Glutamatergic neuron (in vitro differentiated cells): Measurements from ENCODE around the gene GOLGA8J. TPM values are rescaled to one million over a fixed set of nuclear protein-coding genes. Genes with fewer than 3 reads are reported as not detected.
"Not testable (repeated sequence)": the region's sequence is repeated elsewhere in the genome, so short reads cannot be mapped to it uniquely, and the experiment has no call there.

Experiments used
- DNase-seq: peaks from one replicate; pipeline ENCODE4 v3.0.0; 2022
- H3K27ac Mint-ChIP-seq: one replicate; pipeline ENCODE4 v1.8.0; 2020; ENCODE audit warnings: mild to moderate bottlenecking, mixed read lengths, inconsistent platforms; ENCODE audit not compliant: unreplicated experiment
- H3K27me3 Mint-ChIP-seq: one replicate; pipeline ENCODE4 v1.8.0; 2020; ENCODE audit warnings: mild to moderate bottlenecking, moderate library complexity, mixed read lengths, inconsistent platforms; ENCODE audit not compliant: unreplicated experiment
- H3K36me3 Mint-ChIP-seq: one replicate; pipeline ENCODE4 v1.8.0; 2020; ENCODE audit warnings: mild to moderate bottlenecking, mixed read lengths, inconsistent platforms; ENCODE audit not compliant: unreplicated experiment
- H3K4me1 Mint-ChIP-seq: one replicate; pipeline ENCODE4 v1.8.0; 2020; ENCODE audit warnings: mild to moderate bottlenecking, low read depth, mixed read lengths, inconsistent platforms; ENCODE audit not compliant: unreplicated experiment
- H3K4me3 Mint-ChIP-seq: one replicate; pipeline ENCODE4 v1.8.0; 2020; ENCODE audit warnings: mild to moderate bottlenecking, mixed read lengths, inconsistent platforms; ENCODE audit not compliant: unreplicated experiment
- H3K9me3 Mint-ChIP-seq: one replicate; pipeline ENCODE4 v1.8.0; 2020; ENCODE audit warnings: mild to moderate bottlenecking, moderate library complexity, mixed read lengths, inconsistent platforms; ENCODE audit not compliant: unreplicated experiment
- total RNA-seq: library from RNA; stranded (reverse); fragmentation: NEBNext Ultra II Directional; extraction: Animal tissue kit (Norgen Biotek cat#: 25700); gene quantifications from one replicate; pipeline ENCODE4 v1.2.1, GENCODE V29; 2021; ENCODE audit not compliant: unreplicated experiment
- TF ChIP-seq, protein P1 (sequence below): fragments of 200-600 bp; sonication (generic); IDR thresholded peaks from one replicate; pipeline ENCODE4 v1.5.0; 2021; ENCODE audit not compliant: partially characterized antibody, unreplicated experiment

The GOLGA8J gene
- total RNA-seq, 1 donor from 2014 or later: not detected

DNA sequence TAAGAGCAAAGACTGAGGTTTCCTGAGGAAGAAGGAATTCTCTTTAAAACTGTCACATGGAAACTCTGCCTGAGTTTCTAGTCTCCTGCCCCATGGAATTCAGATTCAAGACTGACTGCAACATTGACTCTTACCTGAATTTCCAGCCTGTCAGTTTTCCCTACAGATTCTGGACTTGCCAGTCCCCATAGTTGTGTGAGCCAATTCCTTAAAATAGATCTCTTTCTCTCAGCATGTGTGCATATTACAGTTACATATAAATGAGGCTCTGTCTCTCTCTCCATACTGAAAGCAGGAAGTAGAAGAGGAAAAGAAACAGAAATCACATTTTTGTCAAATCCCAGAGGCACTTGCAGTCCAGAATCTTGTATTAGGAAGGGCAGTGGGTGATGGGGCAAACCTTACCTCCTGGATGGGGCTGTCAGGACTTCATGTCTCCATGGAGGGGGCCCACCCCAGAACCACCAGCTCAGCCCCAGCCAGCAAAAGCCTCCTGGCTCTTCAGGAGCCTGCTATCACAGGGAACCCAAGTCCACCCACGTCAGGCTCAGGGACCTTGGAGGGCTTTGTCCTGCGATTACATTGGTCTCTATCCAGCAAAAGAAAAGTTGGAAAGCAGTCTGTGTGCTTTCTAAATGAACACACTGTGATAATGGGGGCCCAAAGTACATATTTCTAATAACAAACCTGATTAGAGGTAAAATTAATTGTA, 18.8 kb upstream of the GOLGA8J start:
- TF ChIP-seq, protein P1, sequence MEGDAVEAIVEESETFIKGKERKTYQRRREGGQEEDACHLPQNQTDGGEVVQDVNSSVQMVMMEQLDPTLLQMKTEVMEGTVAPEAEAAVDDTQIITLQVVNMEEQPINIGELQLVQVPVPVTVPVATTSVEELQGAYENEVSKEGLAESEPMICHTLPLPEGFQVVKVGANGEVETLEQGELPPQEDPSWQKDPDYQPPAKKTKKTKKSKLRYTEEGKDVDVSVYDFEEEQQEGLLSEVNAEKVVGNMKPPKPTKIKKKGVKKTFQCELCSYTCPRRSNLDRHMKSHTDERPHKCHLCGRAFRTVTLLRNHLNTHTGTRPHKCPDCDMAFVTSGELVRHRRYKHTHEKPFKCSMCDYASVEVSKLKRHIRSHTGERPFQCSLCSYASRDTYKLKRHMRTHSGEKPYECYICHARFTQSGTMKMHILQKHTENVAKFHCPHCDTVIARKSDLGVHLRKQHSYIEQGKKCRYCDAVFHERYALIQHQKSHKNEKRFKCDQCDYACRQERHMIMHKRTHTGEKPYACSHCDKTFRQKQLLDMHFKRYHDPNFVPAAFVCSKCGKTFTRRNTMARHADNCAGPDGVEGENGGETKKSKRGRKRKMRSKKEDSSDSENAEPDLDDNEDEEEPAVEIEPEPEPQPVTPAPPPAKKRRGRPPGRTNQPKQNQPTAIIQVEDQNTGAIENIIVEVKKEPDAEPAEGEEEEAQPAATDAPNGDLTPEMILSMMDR: no peak
- no peak overlapping the region for H3K4me3 Mint-ChIP-seq
- peaks cover 5% of the 10 kb centered on the region for H3K36me3 Mint-ChIP-seq
- H3K4me1 Mint-ChIP-seq: no peaks in the 10 kb centered on the region
- H3K27ac Mint-ChIP-seq: no peak overlapping the region
- no peaks in the 10 kb centered on the region for H3K27me3 Mint-ChIP-seq
- no peak for DNase-seq
- H3K9me3 Mint-ChIP-seq: no peaks in the 10 kb centered on the region

DNA sequence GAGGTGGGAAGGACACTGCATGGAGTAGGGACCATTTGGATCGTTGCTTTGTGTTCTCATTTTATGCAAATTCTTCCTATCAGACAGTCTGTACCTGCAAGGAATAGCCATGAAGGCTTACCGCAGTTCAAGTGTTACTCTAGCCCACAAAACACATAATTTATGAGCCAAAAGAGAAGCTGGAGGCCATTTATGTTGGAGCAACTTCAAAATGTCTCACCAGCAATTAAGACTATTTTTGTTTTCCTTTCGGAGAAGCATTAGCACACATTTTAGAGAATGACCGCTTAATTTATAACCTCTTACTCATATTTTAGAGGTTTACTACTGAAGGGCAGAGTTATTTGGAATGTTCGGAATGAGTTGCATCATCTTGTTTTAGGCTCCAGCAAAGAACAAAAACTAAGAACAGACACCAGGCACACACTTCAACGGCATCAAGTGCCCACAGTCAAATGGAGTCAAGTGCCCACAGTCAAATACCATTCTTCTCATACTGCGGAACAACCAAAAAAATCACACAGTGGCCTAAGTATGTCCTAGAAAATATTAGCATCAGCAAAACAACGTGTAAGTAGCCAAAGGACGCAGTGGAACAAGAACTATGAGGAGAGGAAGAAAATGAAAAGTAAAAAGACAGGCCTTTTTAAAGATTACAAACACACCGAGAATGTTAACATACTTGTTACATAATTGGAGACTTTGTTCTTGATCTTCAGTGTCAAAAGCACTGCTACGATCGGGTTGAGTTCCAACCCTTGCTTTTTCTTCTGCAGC, 17.5 kb upstream of the GOLGA8J start:
- H3K36me3 Mint-ChIP-seq: peaks cover 5% of the 10 kb centered on the region
- no peaks in the 10 kb centered on the region for H3K27me3 Mint-ChIP-seq
- no peak overlapping the region for H3K27ac Mint-ChIP-seq
- H3K4me1 Mint-ChIP-seq: no peaks in the 10 kb centered on the region
- H3K4me3 Mint-ChIP-seq: no peak overlapping the region
- TF ChIP-seq, protein P1: no peak
- no peak for DNase-seq
- no peaks in the 10 kb centered on the region for H3K9me3 Mint-ChIP-seq

DNA sequence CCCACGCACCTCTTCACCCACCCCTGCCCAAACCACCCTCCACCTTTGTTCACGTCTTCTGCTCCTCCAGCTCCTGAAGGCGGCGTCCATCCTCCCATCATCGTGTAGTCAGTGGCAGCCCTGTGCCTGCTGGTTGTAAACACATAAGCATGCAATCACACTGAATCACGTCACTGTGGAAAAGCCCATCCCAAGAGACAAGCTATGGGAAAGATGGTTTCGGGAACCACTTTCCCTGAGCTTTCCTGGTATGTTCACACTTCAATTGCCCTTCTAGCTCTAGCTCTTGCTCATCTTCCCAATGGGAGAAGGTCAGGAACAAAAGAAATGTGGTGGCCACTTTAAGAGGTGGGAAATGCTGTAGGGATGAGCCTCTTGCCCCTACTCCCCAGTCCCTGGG, 14.4 kb upstream of the GOLGA8J start:
- H3K4me1 Mint-ChIP-seq: no peaks in the 10 kb centered on the region
- H3K36me3 Mint-ChIP-seq: peaks cover 5% of the 10 kb centered on the region
- no peak for DNase-seq
- H3K4me3 Mint-ChIP-seq: no peak overlapping the region
- H3K27ac Mint-ChIP-seq: no peak overlapping the region
- H3K27me3 Mint-ChIP-seq: no peaks in the 10 kb centered on the region
- no peaks in the 10 kb centered on the region for H3K9me3 Mint-ChIP-seq
- TF ChIP-seq, protein P1: no peak

DNA sequence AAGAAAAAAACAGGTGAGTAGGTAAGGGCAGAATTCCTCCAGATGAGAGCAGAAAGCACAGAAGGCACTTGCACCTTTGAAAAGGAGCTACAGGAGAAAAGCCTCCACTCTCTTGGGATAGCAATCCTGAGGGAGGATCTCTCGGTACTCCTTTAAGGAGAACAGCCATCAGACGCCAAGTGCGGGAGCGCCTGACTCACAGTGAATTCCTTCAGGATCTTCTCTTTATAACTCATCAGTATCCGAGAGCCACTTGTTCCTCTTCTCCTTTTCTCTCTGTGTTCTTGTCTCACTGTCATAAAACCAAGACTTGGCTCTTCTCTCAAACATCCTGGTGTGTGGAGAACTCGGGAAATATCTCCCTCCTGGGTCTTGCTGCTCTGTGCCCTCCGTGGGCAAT, 10.1 kb upstream of the GOLGA8J start:
- no peak for DNase-seq
- TF ChIP-seq, protein P1: no peak
- Mint-ChIP-seq H3K27me3 (peaks cover 2% of the 10 kb centered on the region), H3K4me3 (no peak overlapping the region), H3K4me1 (peaks cover 4% of the 10 kb centered on the region), H3K36me3 (peaks cover 5% of the 10 kb centered on the region), H3K27ac (no peak overlapping the region), H3K9me3 (no peaks in the 10 kb centered on the region)

DNA sequence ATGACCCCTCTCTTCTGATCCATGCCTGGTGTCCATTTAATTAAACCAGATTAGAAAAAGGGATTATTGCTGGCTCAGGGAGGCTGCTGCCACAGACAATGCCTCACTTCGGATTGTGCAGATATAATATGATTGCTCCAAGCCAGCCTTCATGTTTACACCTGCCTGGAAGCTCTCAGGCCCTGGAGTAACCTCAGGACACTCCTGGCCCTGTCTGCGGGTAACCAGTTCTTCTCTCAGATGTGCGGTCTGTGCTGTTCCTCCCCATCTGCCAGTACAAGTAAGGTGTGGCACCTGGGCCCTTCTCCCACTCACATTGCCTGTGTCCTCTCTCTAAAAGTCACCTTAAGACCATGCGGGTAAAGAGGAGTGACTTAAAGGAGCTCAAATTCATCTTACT, 8.8 kb upstream of the GOLGA8J start:
- Mint-ChIP-seq H3K4me3 (no peak overlapping the region), H3K27me3 (peaks cover 2% of the 10 kb centered on the region), H3K27ac (no peak overlapping the region), H3K9me3 (no peaks in the 10 kb centered on the region), H3K4me1 (peaks cover 4% of the 10 kb centered on the region), H3K36me3 (no peaks in the 10 kb centered on the region)
- DNase-seq: no peak
- TF ChIP-seq, protein P1: no peak

DNA sequence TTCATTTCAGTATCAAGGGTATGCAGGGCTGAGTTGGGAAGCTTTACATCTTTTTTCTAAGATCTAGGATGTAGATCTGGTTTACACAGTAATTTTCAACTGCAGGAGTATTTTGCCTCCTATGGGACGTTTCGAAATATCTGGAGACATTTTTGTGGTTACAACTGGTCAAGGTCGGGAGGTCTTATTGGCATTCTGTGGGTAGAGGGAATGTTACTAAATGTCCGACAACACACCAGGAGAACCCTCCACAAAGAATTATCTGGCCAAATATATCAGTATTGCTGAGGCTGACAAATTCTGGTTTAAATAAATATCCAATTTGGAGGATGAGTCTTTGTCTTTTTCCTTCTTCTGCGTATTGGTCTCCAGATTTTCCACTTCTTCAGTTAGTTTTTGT, 1.9 kb upstream of the GOLGA8J start:
- H3K9me3 Mint-ChIP-seq, H3K27ac Mint-ChIP-seq, H3K4me3 Mint-ChIP-seq, H3K27me3 Mint-ChIP-seq, DNase-seq, H3K4me1 Mint-ChIP-seq, H3K36me3 Mint-ChIP-seq: not testable (repeated sequence)

DNA sequence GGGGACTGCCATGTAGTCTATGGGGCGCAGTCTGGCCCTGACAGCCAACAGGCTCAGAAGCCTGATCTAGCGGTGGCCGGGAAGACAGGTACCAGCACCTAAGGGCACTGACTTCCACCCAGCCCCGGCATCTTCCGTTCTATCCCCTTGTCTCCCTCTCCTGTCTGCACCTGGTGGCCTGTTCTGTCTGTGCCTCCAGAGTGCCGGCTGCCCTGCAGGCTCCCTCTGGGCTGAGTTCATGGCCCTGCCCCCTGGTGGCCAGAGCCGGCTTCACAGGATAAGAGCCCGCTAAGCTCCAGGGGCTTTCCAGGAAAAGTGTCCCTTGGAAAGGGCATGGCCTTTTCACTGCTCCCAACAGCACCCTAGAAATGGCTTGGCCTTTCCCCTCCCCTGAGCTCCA, 15.1 kb downstream of the GOLGA8J start:
- not testable (repeated sequence) for H3K9me3 Mint-ChIP-seq, DNase-seq, H3K4me3 Mint-ChIP-seq, H3K4me1 Mint-ChIP-seq, H3K27ac Mint-ChIP-seq, H3K36me3 Mint-ChIP-seq, H3K27me3 Mint-ChIP-seq

DNA sequence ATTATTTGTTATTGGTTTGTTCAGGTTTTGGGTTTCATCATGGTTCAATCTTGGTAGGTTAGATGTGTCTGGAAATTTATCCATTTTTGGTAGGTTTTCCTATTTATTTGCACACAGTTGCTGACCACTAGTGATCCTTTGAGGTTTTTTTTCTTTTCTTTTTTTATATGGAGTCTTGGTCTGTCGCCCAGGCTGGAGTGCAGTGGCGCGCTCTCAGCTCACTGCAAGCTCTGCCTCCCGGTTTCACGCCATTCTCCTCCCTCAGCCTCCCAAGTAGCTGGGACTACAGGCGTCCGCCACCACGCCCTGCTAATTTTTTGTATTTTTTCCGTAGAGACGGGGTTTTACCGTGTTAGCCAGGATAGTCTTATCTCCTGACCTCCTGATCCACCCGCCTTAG, 20.1 kb downstream of the GOLGA8J start:
- H3K27me3 Mint-ChIP-seq, H3K27ac Mint-ChIP-seq, H3K9me3 Mint-ChIP-seq, H3K4me3 Mint-ChIP-seq, DNase-seq, H3K36me3 Mint-ChIP-seq, H3K4me1 Mint-ChIP-seq: not testable (repeated sequence)
